ENCODE data around the gene SPRY1.

SPRY1 gene

GRCh38 chr4:123446865-123447474 is 50.4 kb downstream of the SPRY1 start:
- no peak for DNase-seq

GRCh38 chr4:123449362-123449761 is 52.8 kb downstream of the SPRY1 start:
- DNase-seq = no peak

- DNase-seq = no peak
Measured at GRCh38 chr4:123449780-123450179, 53.2 kb downstream of the SPRY1 start.

GRCh38 chr4:123450393-123450792 is 53.8 kb downstream of the SPRY1 start:
- DNase-seq = no peak

- DNase-seq = no peak
Measured at GRCh38 chr4:123452616-123453015, 56.0 kb downstream of the SPRY1 start.

- DNase-seq = no peak
Measured at GRCh38 chr4:123453061-123453680, 56.6 kb downstream of the SPRY1 start.
